Epithelial cell of esophagus (primary cell): ENCODE data around the gene CAPZA3.
"Not testable (repeated sequence)": the region's sequence is repeated elsewhere in the genome, so short reads cannot be mapped to it uniquely, and the experiment has no call there.

ENCODE experiments used
- DNase-seq: peaks from one replicate; pipeline ENCODE4 v3.0.0; 2010; ENCODE audit warnings: low read depth
- H3K4me3 ChIP-seq: 2 replicates; pipeline ENCODE4 v1.5.1; 2011; ENCODE audit warnings: mild to moderate bottlenecking, low read length, control low read depth
- CTCF ChIP-seq: IDR thresholded peaks from 2 replicates; pipeline ENCODE4 v1.5.1; 2011; ENCODE audit warnings: low read depth, mild to moderate bottlenecking, low read length, control low read depth, inconsistent platforms; ENCODE audit not compliant: insufficient read depth; ENCODE audit errors: missing control alignments

CAPZA3 gene

DNA sequence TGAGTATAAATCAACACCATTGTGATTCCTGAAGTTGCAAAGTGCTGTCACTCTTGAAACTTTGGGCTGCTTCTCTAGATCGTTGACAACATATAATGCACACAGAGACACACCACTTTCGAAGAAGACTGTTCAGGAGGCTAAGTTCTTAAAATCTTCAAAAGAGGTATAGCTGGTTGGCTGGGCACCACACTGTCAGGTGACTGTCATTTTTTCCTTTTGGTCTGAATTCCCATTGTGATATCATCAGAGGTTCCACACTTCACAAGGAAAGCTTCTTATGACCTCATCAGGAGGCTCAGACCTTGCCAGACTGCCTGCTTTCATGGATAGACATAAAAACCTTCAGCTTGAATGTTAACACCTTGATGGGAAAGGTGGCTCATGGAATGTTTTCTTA, at the start of gene CAPZA3, which contains the start of gene PLCZ1:
Gene CAPZA3, plus strand, starts transcription at position 301 of the 400 bp plus-strand sequence. CDS start 150 bp downstream, outside the sequence.
Gene PLCZ1, minus strand, starts transcription at position 194 of the 400 bp plus-strand sequence. CDS start 641 bp downstream, outside the sequence.
- H3K4me3 ChIP-seq, result no peak within 1 kb of the TSS
- TF ChIP-seq CTCF, result no peak
- DNase-seq, result no peak

GRCh38 chr12:18689771-18690170, 48.1 kb upstream of the CAPZA3 start:
- DNase-seq, result no peak
- H3K4me3 ChIP-seq, result no peak overlapping the region
- TF ChIP-seq CTCF, result no peak

- peak; percentile 99 for DNase-seq
- H3K4me3 ChIP-seq, result no peak overlapping the region
- TF ChIP-seq CTCF, result no peak
Measured at GRCh38 chr12:18690653-18691052, 47.3 kb upstream of the CAPZA3 start.

DNA sequence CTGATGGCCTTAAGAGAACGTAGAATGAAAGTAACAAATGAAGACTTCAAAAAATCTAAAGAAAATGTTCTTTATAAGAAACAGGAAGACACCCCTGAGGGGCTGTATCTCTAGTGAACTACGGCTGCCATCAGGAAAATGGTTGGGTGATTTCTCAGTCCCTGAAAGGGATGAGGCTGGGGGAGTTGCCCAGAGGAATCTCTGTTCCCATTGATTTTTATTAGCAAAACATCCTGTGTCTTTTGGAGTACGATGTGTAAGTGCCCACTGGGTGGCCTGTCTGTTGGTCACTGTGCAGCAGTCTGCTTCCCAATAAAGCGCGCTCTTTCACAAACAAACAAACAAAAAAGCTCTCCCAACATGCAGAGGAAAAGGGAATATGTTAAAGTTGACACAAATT, 43.9 kb upstream of the CAPZA3 start:
- DNase-seq, H3K4me3 ChIP-seq: not testable (repeated sequence)

- no peak for TF ChIP-seq CTCF
- peak; percentile 65 for DNase-seq
- no peak overlapping the region for H3K4me3 ChIP-seq
Measured at GRCh38 chr12:18696971-18697602, 40.8 kb upstream of the CAPZA3 start.

DNA sequence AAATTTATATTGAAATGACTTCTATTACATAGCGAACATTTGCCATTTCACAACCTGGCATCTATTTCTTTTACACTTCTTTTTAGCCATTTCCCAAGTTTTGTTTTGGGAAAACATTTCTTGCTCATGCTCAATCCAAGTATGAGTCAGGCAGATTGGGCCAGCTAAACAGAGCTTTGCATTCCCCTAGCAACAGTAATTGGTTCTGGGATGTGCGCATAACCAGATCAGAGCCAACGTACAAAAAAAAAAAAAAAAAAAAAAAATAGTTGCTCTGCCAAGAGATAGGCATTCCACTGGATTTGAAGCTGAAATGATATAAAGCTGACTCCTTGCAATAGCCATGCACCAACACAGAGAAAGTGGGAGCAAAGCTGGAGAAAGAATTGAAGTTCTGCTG, 37.6 kb upstream of the CAPZA3 start:
- TF ChIP-seq CTCF, result no peak
- no peak overlapping the region for H3K4me3 ChIP-seq
- DNase-seq, result no peak

- no peak for TF ChIP-seq CTCF
- H3K4me3 ChIP-seq, result no peak overlapping the region
- DNase-seq, result no peak
Measured at GRCh38 chr12:18703321-18703720, 34.6 kb upstream of the CAPZA3 start.

DNA sequence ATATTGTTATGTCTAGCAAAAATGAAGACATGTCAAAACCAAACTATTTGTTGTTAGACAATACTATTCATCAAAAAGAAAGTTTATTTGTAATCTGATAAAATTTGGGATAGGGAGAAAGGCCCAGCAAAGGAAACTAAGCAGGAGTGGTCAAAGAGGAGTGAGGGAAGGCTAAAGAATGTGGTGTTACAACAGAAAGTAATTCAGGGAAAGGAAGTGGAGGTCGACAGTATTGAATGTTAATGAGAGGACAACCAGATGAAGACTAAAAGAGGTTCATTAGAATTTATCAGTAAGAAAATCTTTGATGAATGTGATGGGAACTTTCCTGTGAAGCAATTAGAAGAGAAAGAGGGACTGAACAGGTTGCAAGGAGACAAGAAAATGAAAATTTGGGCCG, 34.0 kb upstream of the CAPZA3 start:
- no peak for TF ChIP-seq CTCF
- DNase-seq, result no peak
- no peak overlapping the region for H3K4me3 ChIP-seq
